GM19240 (cell line): ENCODE data around the gene ITFG1.
"Not testable (repeated sequence)": the region's sequence is repeated elsewhere in the genome, so short reads cannot be mapped to it uniquely, and the experiment has no call there.

Experiments
- DNase-seq: peaks from one replicate; pipeline ENCODE4 v3.0.0; 2011; ENCODE audit warnings: low spot score; ENCODE audit not compliant: insufficient read length

The ITFG1 gene

GRCh38 chr16:47247690-47248089 lies 213.2 kb downstream of the ITFG1 start:
- DNase-seq, result no peak

GRCh38 chr16:47244206-47244605 lies 216.7 kb downstream of the ITFG1 start:
- DNase-seq, result no peak

GRCh38 chr16:47241061-47241460 lies 219.8 kb downstream of the ITFG1 start:
- no peak for DNase-seq

GRCh38 chr16:47236716-47237115 lies 224.1 kb downstream of the ITFG1 start:
- DNase-seq, result no peak

GRCh38 chr16:47230296-47230695 lies 230.6 kb downstream of the ITFG1 start:
- no peak for DNase-seq

GRCh38 chr16:47229053-47230050 lies 231.5 kb downstream of the ITFG1 start:
- DNase-seq, result no peak

- no peak for DNase-seq
Observed at GRCh38 chr16:47228241-47228640, 232.6 kb downstream of the ITFG1 start.

- DNase-seq, result no peak
Observed at GRCh38 chr16:47213761-47214440, 247.0 kb downstream of the ITFG1 start.

GRCh38 chr16:47211218-47211617 lies 249.6 kb downstream of the ITFG1 start:
- no peak for DNase-seq

- no peak for DNase-seq
Observed at GRCh38 chr16:47204736-47205504, 255.9 kb downstream of the ITFG1 start.

GRCh38 chr16:47203433-47203832 lies 257.4 kb downstream of the ITFG1 start:
- DNase-seq, result not testable (repeated sequence)

- no peak for DNase-seq
Observed at GRCh38 chr16:47198180-47198575, 262.7 kb downstream of the ITFG1 start.

GRCh38 chr16:47197536-47198179 lies 263.2 kb downstream of the ITFG1 start:
- no peak for DNase-seq

- DNase-seq, result no peak
Observed at GRCh38 chr16:47196457-47196856, 264.4 kb downstream of the ITFG1 start.

- no peak for DNase-seq
Observed at GRCh38 chr16:47182318-47182717, 278.5 kb downstream of the ITFG1 start.

GRCh38 chr16:47181066-47181465 lies 279.8 kb downstream of the ITFG1 start:
- DNase-seq, result not testable (repeated sequence)

- DNase-seq, result no peak
Observed at GRCh38 chr16:47180073-47180472, 280.8 kb downstream of the ITFG1 start.

GRCh38 chr16:47175152-47175551 lies 285.7 kb downstream of the ITFG1 start:
- no peak for DNase-seq

GRCh38 chr16:47162670-47163420 lies 298.0 kb downstream of the ITFG1 start:
- DNase-seq, result no peak

- no peak for DNase-seq
Observed at GRCh38 chr16:47161464-47161863, 299.4 kb downstream of the ITFG1 start.
